ENCODE data around the gene MYO5C. TPM values are rescaled to one million over a fixed set of nuclear protein-coding genes. Genes with fewer than 3 reads are reported as not detected.
A peak's percentile ranks its signal among the peaks of the same experiment; 100 is the strongest.
"Not testable (repeated sequence)": the region's sequence is repeated elsewhere in the genome, so short reads cannot be mapped to it uniquely, and the experiment has no call there.

Gene MYO5C
- total RNA-seq, 1 donor from 2014 or later: 19.7 TPM

DNA sequence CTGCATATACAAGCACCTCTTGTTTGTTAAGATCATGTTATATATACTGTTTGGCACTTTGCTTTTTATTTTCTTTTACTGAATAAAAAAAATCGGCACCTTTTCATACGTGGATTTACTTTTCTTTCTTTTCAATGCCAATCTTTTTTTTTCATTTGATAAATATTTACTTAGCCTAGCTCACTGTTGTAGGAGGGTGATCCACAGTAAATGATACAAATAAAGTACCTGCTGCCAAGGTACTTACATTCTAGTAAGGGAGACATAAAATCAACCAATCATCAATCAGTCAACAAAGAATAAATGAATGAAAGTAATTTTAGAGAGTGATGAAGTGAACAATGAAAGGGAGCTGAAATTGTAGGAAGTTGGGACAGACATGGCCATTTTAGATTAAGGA lies 122.7 kb downstream of the MYO5C start:
- ATAC-seq: no peak

DNA sequence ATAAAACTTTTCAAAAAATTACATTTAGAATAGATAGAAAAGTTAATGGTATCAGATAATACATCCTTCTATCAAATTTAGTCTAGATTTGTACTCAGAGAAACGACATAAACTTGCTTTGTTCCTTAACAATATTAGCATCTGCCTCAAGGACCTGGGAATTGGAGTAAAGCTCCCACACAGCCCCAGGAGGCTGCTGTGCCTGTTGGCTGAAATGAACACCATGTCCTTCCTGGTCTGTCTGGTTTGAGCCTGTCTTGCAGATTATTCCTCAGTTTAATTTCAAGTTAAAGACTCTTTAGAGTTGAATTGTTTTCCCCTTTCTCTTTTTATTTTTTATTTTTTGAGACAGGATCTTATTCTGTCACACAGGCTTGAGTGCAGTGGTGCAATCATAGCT lies 123.8 kb downstream of the MYO5C start:
- ATAC-seq: no peak

DNA sequence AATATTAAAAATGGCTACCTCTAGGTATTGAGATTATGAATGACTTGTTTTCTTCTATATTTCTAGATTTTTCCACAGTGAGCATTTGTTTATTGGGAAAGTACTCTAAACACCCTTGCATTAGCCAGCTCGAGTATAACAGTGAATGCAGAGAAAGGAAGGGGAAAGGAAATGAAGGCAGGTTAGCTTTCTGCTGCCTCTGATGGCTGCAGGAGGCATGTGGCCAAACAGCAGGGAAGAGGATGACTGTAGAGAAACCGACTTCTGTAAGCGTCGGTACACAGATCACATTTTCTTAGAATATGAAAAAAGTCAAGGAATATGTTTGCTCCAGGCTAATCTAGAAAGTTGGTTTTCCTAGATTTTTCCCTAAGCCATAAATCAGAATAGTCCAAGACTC lies 124.2 kb downstream of the MYO5C start:
- ATAC-seq: no peak

DNA sequence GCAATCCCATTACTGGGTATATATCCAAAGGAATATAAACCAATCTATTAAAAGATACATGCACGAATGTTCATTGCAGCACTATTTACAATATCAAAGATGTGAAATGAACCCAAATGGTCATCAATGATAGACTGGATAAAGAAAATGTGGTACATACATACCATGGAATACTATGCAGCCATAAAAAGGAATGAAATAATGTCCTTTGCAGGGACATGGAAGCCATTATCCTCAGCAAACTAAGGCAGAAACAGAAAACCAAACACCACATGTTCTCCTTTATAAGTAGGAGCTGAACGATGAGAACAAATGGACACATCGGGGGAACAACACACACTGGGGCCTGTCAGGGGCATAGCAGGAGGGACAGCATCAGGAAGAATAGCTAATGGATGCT lies 125.4 kb downstream of the MYO5C start:
- ATAC-seq: not testable (repeated sequence)

DNA sequence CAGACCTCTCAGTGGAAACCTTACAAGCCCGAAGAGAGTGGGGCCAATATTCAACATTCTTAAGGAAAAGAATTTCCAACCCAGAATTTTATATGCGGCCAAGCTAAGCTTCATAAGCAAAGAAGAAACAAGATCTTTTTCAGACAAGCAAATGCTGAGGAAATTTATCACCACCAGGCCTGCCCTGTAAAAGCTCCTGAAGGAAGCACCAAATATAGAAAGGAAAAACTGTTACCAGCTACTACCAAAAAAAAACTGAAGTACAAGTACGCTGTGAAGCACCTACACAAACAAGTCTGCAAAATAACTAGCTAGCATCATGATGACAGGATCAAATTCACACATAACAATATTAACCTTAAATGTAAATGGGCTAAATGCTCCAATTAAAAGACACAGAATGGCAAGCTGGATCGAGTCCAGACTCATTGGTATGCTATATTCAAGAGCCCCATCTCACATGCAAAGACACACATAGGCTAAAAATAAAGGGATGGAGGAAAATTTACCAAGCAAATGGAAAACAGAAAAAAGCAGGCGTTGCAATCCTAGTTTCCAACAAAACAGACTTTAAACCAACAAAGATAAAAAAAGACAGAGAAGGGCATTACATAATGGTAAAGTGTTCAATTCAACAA lies 130.0 kb downstream of the MYO5C start:
- not testable (repeated sequence) for ATAC-seq

DNA sequence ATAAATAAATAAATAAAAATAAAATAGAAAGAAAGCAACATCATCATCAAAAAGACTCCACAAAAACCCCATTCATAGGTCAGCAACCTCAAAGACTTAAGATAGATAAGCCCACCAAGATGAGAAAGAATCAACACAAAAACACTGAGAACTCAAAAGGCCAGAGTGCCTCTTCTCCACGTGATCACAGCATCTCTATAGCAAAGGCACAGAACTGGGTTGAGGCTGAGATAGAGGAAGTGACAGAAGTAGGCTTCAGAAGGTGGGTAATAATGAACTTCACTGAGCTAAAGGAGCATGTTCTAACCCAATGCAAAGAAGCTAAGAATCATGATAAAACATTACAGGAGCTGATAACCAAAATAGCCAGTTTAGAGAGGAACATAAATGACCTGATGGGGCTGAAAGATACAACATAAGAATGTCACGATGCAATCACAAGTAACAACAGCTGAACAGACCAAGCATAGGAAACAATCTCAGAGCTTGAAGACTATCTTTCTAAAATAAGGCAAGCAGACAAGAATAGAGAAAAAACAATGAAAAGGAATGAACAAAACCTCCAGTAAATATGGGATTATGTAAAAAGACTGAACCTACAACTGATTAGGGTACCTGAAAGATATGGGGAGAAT lies 130.9 kb downstream of the MYO5C start:
- ATAC-seq: no peak

DNA sequence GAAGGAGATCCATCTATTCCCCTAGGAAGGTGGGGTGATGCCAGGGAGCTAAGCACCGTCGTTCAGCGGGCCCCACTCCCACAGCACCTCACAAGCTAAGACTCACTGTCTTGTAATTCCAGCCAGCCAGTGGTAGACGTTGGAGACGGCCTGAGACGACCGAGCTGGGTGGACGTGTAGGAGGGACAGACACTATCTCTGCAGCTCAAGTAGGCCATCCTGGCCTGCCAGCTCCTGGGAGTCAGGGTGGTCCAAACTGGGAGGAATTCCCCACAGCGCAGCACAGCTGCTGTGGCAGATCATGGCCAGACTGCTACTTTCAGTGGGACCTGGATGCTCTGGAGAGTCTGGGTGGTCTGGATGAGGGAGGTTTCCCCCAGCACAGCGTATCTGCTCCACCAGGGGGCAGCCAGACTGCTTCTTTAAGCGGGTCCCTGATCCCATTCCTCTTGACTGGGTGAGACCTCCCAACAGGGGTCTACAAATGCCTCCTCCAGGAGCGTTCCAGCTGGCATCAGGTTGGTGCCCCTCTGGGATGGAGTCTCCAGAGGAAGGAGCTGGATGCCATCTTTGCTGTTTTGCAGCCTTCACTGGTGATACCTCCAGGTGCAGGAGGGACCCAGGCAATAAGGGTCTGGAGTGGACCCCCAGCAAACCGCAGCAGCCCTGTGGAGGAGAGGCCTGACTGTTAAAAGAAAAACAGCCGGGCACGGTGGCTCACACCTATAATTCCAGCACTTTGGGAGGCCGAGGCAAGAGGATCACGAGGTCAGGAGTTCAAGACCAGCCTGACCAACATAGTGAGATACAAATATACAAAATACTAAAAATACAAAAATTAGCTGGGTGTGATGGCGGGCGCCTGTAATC lies 132.0 kb downstream of the MYO5C start:
- no peak for ATAC-seq

DNA sequence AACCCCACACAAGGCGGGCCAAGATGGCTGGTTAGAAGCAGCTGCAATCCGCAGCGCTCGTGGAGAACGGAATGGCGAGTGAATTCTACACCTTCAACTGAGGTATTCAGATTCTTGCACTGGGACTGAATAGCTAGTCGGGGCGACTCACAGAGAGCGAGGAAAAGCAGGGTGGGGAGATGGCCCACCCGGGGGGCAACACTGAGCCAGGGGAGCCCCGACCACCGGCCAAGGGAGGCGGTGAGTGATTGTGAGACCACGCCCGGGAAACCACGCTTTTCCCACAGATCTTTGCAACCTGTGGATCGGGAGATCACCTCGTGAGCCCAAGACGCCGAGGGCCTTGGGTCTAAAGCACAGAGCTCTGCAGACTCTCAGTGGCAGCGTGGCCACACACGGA lies 132.7 kb downstream of the MYO5C start:
- no peak for ATAC-seq

DNA sequence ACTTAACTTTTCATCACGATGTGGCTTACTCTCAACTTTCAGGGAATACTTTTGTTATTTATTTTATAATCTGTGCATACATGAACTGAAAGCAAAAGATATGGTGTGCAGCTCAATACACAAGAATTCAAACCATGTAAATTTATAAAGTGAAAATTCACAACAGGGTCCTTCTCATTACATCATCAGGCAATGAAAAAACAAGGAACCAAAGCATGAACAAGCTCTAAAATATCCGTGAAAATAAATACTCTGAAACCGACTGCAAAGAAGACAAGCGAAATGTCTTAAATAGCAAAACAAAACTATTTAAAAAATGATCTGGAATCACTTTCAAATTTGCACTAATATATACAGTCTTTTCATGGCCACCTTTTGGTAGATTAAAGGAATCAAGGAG lies 133.3 kb downstream of the MYO5C start:
- no peak for ATAC-seq

DNA sequence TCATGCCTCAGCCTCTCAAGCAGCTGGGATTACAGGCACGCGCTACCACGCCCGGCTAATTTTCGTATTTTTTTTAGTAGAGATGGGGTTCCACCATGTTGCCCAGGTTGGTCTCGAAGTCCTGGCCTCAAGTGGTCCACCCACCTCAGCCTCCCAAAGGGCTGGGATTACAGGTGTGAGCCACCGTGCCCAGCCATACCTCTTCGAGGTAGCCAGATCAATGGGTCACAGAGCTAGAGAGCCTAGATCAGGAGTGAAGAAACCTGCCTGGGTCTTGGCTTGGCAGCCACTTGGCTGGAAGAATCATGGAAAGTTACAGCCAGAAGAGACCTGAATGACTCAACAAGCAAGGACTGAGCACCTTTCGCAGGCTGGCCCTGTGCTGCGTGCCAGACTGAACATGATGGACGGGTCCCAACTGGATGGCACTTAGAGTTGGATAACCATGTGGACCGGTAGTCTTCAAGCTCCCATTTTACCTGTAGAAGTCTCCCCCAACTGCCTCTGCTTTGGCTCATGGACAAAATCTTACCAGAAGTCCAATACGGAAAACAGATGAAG lies 134.1 kb downstream of the MYO5C start:
- peak; percentile 66 for ATAC-seq

DNA sequence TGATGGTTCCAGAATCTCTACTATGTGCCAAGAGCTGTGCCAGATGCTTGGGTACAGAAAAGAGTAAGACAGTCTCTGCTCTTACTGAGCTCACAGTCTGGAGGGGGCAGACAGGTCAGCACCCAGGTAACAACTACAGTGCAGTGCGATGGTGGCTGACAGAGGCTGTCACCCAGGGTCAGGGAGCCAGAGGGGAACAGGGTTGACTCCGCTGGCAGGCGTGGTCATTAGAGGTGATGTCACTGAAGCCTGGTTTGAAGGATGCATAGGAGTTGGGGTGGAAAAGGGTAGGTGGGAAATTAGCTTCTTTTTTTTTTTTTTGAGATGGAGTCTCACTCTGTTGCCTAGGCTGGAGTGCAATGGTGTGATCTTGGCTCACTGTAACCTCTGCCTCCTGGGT lies 136.0 kb downstream of the MYO5C start:
- no peak for ATAC-seq

DNA sequence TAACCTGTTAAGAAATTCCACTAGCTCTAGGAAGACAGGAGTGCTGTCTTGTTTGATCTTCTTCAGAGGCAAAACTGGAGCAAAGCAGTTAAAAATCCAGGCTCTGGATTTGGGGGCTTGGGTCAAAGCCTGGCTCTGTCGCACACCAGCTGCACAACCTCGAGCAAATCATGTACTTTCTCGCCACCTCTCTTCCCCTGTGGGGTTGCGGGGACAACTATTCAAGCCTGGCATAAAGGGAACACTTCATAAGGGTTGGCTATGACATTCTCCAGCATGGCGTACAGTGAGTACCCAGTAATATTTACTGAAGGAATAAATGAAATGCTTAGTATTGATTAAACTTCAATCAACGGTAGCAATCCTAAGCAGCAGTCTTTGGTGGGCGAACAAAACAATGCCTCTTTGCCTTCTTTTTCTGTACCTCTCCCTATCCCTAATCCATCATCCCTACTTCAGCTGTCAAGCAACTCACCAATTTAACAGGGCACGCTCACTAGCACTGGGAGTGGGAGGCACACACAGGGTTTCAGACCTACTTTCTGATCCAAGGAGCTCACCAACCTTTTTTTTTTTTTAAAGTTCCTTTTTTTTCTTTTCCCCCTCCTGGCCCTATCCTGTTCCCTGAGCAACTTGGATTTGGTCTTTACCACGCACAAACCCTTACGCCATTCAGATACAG lies 137.4 kb downstream of the MYO5C start:
- ATAC-seq: no peak

DNA sequence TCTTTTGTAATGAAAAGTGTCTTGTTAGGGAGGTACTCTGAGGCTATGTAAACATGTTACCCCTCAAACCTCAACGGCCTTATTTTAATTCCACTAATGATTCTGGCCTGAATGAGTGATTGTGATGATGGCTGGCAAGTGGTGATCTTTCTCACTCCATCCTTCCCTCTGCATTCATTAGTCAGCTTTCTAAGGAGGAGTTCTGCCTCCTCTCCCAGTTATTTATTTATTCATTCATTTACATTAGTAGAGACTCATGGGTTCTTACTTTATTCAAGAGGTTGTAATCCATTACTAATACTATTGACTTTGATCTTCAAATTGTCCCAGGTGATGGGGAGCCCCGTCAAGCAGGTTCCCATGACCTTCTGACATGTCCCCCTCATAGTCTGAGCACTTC lies 139.7 kb downstream of the MYO5C start:
- ATAC-seq: no peak

DNA sequence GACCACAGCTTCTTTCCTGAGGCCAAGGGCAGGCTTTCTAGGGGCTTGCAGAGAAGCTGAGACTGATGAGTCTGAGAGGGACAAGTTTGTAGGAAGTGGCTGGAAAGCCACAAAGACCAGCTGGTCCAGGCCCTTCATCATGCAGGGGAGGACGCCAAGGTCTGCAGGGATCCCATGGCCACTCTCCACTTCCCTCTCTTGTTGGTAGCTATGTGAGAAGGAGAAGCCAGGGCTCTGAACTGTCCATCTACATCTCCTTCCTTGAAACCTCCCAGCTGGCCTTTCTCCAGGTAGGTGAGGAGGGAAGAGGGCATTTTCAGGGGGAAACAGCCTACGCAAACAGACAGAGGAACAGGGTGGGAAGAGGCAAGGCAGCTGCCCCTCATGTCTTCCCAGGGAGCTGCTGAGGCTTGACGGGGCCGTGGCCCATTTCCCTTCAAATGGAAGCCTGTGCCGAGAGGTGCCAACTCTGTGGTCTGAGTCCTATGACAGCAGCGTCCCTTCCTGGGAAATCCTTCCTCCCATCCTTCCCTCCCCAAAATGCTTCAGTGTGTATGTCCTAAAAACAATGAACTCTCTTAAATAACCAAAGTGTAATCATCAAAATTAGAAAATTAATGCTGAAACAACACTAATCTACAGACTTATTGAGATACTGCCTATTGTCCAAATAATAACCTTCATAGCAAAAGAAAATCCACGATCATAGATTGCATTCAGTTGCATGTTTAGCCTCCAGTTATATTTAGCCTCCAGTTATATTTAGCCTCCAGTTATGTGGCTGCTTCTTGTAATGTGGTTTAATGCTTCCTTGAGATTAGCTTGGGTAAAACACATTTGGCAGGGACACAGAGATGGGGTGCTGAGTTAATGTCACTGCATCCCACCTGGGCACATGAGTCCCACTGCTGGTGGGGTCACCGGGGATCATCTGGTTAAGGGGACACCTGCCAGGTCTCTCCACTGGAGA lies 140.4 kb downstream of the MYO5C start:
- no peak for ATAC-seq

DNA sequence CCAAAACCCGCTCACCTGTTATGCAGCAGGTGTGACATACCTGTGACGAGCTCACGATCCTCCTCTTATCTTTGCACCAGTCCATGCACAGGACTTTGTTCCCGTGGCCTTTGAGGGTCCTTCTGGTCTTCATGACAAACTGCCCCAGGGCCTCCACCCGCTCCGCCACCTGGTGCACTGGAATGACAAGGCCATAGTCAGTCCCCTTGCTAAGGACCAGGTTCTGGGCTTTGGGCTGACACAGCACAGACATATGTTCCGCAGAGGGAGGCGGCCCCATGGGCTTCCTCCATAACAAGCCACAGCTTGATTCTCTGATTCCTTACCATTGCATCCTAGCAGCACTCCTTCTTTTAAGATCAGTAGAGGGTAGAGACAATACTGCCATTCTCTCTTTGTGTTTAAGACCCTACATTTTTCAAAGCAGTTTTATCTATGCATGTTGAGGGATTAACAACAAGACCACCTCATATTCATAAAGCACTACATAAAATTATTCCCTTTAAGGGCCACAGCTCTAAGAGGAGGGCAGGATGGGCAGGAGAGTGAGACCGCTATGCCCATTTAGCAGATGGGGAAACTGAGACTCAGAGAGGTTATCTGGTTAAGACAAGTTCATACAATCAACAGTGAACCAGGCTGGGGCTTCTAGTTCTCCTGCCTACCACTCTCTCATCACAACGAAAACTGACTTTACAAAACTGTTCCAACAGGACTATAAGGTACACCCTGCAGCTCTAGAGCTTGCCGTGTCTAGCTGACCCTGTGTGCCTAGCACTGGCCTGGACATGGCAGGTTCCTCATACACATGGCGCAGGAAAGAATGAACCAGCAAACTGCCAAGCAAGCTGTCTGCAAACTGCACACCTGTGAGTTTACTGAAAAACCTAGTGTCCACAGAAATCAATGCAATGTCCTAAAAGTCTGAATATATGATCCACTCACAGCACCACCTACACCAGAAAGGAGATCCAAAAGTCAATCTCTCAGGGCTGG lies 141.4 kb downstream of the MYO5C start:
- no peak for ATAC-seq

DNA sequence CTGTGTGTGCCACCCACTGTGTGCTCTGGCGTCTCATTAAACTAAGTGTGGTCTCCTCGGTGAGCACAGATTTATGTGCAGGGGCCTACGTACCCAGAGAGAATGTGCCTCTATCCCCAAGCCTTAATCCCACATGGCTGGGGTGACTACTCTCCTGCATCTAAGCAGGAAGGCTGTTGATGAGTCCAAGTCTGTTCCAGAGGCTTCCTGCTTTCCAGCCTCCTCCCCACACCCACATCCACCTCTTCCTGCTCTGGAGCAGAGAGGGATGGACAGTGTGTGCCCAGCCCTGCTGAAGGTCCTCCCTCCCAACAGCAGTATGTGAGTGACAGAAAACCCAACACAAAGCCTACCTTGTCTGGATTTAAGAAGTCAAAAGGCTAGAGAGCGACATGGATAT lies 144.3 kb downstream of the MYO5C start:
- ATAC-seq: peak; percentile 33

DNA sequence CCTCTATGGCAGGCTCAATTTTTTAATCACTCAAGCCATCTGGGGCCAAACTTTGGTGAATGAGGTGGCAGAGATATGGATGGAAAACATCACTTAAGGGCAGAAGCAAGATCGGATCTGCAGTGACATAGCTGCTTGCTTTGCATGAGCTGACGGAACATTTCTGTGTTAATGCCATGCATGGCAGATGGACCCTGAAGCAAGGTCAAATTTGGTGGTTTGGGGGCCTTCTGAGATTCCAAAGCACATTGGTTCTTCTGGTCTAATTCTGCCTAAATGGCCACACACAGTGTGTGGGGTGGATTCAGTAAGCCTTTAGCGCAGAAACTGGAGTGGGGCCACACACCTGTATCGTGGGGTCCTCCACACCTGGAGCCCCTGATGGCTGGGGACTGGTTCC lies 144.7 kb downstream of the MYO5C start:
- no peak for ATAC-seq

DNA sequence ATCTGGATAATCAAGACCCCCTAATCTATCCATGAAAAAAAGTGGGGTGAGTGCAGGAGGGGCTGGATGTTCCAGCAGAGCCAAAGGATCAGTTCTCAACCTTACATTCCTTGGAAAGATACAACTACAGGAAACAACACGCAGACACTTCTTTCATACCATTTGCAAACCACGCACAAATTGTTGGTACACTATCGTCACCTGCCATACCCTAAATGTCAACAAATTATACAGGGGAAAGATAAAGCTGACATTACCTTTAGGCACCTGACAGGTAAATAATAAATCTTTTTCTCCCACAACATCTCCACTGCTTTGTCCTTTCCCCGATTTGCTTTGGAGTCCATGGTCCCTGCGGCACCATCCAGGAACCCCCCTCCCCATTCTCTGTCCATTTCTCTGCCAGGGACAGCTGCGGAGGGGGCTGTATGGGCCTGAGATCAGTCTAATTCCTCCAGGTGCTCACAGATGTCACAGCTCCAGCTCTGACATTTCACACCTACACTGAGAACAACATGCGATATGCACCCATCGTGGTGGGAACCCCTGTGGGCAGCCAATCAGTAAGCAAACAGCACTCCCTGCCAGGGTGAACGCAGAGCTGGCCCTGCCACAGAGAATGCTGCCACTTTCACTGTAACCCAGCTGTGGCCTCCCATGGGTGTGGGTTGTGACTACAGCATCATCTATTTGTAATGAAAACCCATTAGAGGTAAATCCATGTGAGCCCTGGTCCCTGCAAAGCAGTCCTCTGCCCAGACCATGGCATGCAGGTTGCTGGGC lies 145.4 kb downstream of the MYO5C start:
- ATAC-seq: no peak

DNA sequence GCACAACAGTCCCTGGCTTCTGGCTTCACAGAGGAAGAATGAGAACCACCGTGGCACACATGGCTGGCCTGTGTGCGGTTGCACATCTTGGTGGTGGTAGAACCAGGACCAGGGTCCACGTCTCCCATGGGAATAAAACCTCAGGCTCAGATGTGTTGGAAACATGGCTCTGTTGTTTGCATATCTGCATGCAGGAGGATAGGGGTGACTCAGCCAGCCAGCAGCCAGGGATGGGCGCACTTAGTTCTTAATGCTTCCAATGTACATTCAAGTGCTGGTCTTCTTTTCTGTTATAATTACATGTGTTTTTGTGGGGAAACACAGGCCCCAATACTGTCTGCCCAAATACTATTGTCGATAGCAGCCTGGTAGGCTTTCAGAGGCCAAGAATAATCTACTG lies 147.2 kb downstream of the MYO5C start:
- ATAC-seq: no peak

DNA sequence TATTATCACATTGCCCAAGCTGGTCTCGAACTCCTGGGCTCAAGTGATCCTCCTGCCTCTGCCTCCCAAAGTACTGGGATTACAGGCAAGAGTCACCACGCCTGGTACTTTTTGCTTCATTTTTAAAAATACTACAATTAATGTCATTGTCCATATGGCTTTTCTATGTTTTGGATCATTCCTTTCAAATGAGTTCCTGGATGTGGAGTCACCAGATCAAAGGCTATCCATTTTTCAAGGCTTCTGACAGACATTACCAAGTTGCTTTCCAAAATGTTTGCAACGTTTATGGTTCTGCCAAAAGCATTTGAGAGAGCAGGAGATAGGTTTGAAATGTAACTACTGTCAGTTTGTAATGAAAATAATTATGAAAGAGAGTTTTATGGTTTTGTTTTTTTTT lies 148.8 kb downstream of the MYO5C start:
- no peak for ATAC-seq
